CD4-positive, alpha-beta T cell (primary cell): ENCODE data around the gene TBRG4. TPM values are rescaled to one million over a fixed set of nuclear protein-coding genes. Genes with fewer than 3 reads are reported as not detected.

Source experiments
- ATAC-seq: fragments of 200-7000 bp; cut with Tn5 transposase; one replicate; pipeline ENCODE4 v1.10.0; 2022; ENCODE audit warnings: mild to moderate bottlenecking; ENCODE audit not compliant: poor library complexity
- CTCF ChIA-PET: fragments of 350-600 bp; sonication (Branson Sonifier 250); formaldehyde crosslinking; loops from one replicate; lab custom pipeline; 2021; ENCODE audit warnings: antibody characterized with exemption, inconsistent platforms; lab: Charles Lee
- POLR2A ChIA-PET: fragments of 350-600 bp; sonication (Branson Sonifier 250); formaldehyde crosslinking; loops from one replicate; lab custom pipeline; 2021; ENCODE audit warnings: antibody characterized with exemption, inconsistent platforms; lab: Charles Lee
- DNase-seq, 14 experiments: peaks; one replicate each; pipeline ENCODE4 v3.0.0-alpha.2; 2013 to 2020; ENCODE audit warnings: mixed read lengths in 2 of 14
- H3K27ac ChIP-seq, 2 donors: one replicate each; pipeline versions ENCODE4 v1.5.1 to v1.7.0; 2013; ENCODE audit warnings: low read length in 2 of 2, low read depth in 1 of 2, mild to moderate bottlenecking in 1 of 2
- H3K27me3 ChIP-seq, 2 experiments: 1 replicate in 1 of 2; 2 replicates in 1 of 2; pipeline versions ENCODE4 v1.6.1 to v1.7.0; 2013; ENCODE audit warnings: low read length in 2 of 2, control low read depth in 1 of 2, mild to moderate bottlenecking in 1 of 2, moderate library complexity in 1 of 2; ENCODE audit not compliant: insufficient read depth in 2 of 2, control insufficient read depth in 1 of 2
- H3K36me3 ChIP-seq: one replicate; pipeline ENCODE4 v1.6.1; 2013; ENCODE audit warnings: low read length, control low read depth; ENCODE audit not compliant: insufficient read depth
- H3K4me1 ChIP-seq: one replicate; pipeline ENCODE4 v1.6.1; 2013; ENCODE audit warnings: low read length, control low read depth; ENCODE audit not compliant: insufficient read depth
- H3K4me3 ChIP-seq: one replicate; pipeline ENCODE4 v1.5.1; 2013; ENCODE audit warnings: mild to moderate bottlenecking, low read length, moderate library complexity
- H3K9me3 ChIP-seq, 2 experiments: 1 replicate in 1 of 2; 2 replicates in 1 of 2; pipeline versions ENCODE4 v1.6.1 to v1.7.0; 2013; ENCODE audit warnings: low read length in 2 of 2, mild to moderate bottlenecking in 2 of 2, control low read depth in 1 of 2, moderate library complexity in 1 of 2; ENCODE audit not compliant: control insufficient read depth in 1 of 2, insufficient read depth in 1 of 2
- H3K27ac Mint-ChIP-seq: one replicate; pipeline ENCODE4 v1.8.0; 2020; ENCODE audit warnings: mixed read lengths
- H3K27me3 Mint-ChIP-seq: one replicate; pipeline ENCODE4 v1.8.0; 2021; ENCODE audit warnings: mixed read lengths
- H3K36me3 Mint-ChIP-seq: one replicate; pipeline ENCODE4 v1.8.0; 2021; ENCODE audit warnings: low read depth, mixed read lengths
- H3K4me1 Mint-ChIP-seq: one replicate; pipeline ENCODE4 v1.8.0; 2021; ENCODE audit warnings: low read depth, mixed read lengths
- H3K4me3 Mint-ChIP-seq: one replicate; pipeline ENCODE4 v1.8.0; 2020; ENCODE audit warnings: mild to moderate bottlenecking, mixed read lengths
- H3K9me3 Mint-ChIP-seq: one replicate; pipeline ENCODE4 v1.8.0; 2020; ENCODE audit warnings: mixed read lengths
- intact Hi-C, 2 experiments: fragments of 100-400 bp; cut with DNase I in 1 of 2; cut with micrococcal nuclease in 1 of 2; formaldehyde crosslinking; loops; one replicate each; pipeline versions ENCODE4 v1.15.1 to v1.9.0; 2023 to 2025; cut with DNase I, micrococcal nuclease
- total RNA-seq, 174 experiments: library from RNA in 2 of 174; stranded (reverse) in 2 of 174; gene quantifications; one replicate each; pipeline ENCODE4 v1.2.3 and lab custom pipeline; 2021 to 2026
- TF ChIP-seq, protein P1 (sequence below): fragments of 200-600 bp; IDR thresholded peaks from one replicate; pipeline ENCODE4 v1.8.0; 2022; ENCODE audit warnings: antibody characterized with exemption, mild to moderate bottlenecking

The TBRG4 gene
- total RNA-seq, 2 experiments from 2014 or later = 104 to 105 TPM

DNA sequence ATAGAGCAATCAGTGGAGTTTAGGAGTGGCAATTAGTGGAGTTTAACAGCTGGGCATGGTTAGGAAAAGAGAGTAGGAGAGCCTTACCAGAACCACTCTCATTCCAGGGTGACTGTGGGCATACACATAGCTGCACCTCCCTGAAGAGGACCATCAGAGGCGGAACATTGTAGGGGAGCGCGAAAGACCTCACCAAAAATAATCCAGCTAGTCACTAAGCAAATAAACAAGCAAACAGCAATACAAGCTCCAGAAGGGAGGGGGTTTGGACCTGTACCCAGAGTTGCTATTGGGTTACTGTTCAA lies 18.6 kb downstream of the TBRG4 start:
- CTCF ChIA-PET = interaction anchor here (2.2 kb wide), 1 partner anchor 14 kb away, joined by 5 read pairs; no protein-coding TSS in a partner anchor
- Histone ChIP-seq H3K4me3 (no peak overlapping the region), H3K36me3 (no peaks in the 10 kb centered on the region), H3K27me3 (peaks cover 7 to 17% of the 10 kb centered on the region in 2 experiments), H3K27ac (no peak overlapping the region), H3K4me1 (peaks cover 10% of the 10 kb centered on the region), H3K9me3 (peaks cover 0 to 5% of the 10 kb centered on the region in 2 experiments)
- no peak overlapping the region for H3K4me3 Mint-ChIP-seq
- TF ChIP-seq, protein P1, sequence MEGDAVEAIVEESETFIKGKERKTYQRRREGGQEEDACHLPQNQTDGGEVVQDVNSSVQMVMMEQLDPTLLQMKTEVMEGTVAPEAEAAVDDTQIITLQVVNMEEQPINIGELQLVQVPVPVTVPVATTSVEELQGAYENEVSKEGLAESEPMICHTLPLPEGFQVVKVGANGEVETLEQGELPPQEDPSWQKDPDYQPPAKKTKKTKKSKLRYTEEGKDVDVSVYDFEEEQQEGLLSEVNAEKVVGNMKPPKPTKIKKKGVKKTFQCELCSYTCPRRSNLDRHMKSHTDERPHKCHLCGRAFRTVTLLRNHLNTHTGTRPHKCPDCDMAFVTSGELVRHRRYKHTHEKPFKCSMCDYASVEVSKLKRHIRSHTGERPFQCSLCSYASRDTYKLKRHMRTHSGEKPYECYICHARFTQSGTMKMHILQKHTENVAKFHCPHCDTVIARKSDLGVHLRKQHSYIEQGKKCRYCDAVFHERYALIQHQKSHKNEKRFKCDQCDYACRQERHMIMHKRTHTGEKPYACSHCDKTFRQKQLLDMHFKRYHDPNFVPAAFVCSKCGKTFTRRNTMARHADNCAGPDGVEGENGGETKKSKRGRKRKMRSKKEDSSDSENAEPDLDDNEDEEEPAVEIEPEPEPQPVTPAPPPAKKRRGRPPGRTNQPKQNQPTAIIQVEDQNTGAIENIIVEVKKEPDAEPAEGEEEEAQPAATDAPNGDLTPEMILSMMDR = no peak
- H3K4me1 Mint-ChIP-seq = peaks cover 7% of the 10 kb centered on the region
- H3K36me3 Mint-ChIP-seq = peaks cover 8% of the 10 kb centered on the region
- DNase-seq = no peak
- POLR2A ChIA-PET = interaction anchor here (1.0 kb wide), 1 partner anchor 59 kb away, joined by 3 read pairs; no protein-coding TSS in a partner anchor
- no peak overlapping the region for H3K27ac Mint-ChIP-seq
- no peak for ATAC-seq
- intact Hi-C loops = no loop called here
- H3K9me3 Mint-ChIP-seq = peaks cover 3% of the 10 kb centered on the region
- H3K27me3 Mint-ChIP-seq = peaks cover 14% of the 10 kb centered on the region

DNA sequence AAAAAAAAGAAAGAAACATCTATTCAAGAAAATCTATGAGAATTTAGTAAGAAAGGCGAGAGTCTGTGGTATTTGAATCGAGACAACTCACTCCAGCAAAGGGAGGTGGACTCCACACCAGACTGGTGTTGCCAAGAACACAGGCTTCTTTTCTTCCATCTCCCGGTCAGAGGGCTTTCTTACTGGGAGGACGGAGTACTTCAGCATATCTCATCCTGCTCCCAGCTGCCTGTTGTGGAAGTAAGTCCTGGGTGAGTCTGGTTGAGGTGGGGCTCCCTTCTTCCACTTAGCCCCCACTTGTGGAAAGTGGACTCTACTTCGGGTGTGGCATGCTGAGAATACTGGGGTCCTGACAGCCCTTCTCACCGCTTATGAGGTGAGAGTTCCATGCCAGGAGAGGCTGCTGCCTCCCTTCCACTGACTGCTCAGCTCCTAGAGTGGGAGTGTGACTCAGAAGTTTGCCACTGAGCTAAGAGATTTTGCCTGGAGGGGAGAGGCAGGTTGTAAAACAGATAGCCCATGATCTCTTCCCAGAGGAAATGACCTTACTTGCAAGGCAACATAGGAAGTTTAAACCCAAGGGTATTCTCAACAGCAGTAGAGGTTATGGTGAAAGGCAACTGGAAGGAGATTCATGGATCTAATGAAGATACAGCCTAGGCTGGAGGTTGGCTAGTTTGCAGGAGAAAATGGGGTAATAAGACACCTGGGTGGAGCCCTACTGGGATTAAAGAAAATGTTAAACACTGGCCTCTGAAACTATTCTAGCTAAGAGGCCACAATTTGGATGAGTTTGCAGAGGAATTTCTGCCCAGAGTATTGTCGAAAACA lies 19.2 kb downstream of the TBRG4 start:
- H3K4me1 ChIP-seq = peaks cover 10% of the 10 kb centered on the region
- POLR2A ChIA-PET = no interaction called here
- DNase-seq = peak in 1 of 14 experiments; percentile 1
- no peak overlapping the region for H3K4me3 Mint-ChIP-seq
- H3K36me3 ChIP-seq = no peaks in the 10 kb centered on the region
- peaks cover 0 to 5% of the 10 kb centered on the region in 2 experiments for H3K9me3 ChIP-seq
- H3K36me3 Mint-ChIP-seq = peaks cover 4% of the 10 kb centered on the region
- no peak overlapping the region for H3K27ac ChIP-seq
- TF ChIP-seq, protein P1 = no peak
- ATAC-seq = no peak
- peaks cover 18% of the 10 kb centered on the region for H3K27me3 Mint-ChIP-seq
- H3K9me3 Mint-ChIP-seq = peaks cover 3% of the 10 kb centered on the region
- peaks cover 11 to 17% of the 10 kb centered on the region in 2 experiments for H3K27me3 ChIP-seq
- no peak overlapping the region for H3K4me3 ChIP-seq
- peaks cover 7% of the 10 kb centered on the region for H3K4me1 Mint-ChIP-seq
- intact Hi-C loops = no loop called here
- CTCF ChIA-PET = interaction anchor here (2.2 kb wide), 1 partner anchor 15 kb away, joined by 5 read pairs; no protein-coding TSS in a partner anchor
- H3K27ac Mint-ChIP-seq = no peak overlapping the region

DNA sequence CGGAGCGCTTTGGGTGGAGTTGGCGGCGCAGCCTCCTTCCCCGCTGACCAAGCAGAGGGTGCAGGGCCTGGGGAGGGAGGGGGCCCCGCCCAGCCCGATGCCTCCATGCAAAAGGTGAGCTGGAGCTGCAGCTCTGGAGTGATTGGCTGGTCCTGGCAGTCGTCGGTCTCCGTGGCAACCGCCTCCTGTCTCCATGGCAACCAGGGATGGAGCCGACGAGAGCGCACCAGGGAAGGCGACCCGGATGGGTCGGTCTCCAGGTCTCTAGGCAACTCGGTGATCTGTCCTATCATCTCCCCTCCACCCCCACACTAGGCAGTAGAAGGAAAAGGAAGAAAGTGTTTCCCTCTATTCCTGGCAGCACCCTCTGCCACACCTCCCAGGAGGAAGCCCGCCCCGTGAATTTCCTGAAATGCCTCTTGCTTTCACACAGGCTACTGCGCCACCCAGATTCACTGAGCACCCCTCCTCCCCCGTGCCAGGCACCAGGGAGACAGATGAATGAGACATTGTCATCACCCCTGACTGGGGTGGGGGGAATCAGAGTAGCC lies 22.1 kb downstream of the TBRG4 start:
- H3K9me3 ChIP-seq = peaks cover 0 to 4% of the 10 kb centered on the region in 2 experiments
- ChIA-PET CTCF (interaction anchor here (0.6 kb wide), 1 partner anchor 47 kb away, joined by 3 read pairs; no protein-coding TSS in a partner anchor), POLR2A (no interaction called here)
- no peaks in the 10 kb centered on the region for H3K36me3 ChIP-seq
- no peak overlapping the region for H3K27ac ChIP-seq
- Mint-ChIP-seq H3K4me3 (peak overlapping the region; percentile 60), H3K27me3 (peaks cover 18% of the 10 kb centered on the region), H3K27ac (peak overlapping the region; percentile 12), H3K9me3 (peaks cover 3% of the 10 kb centered on the region), H3K4me1 (peaks cover 7% of the 10 kb centered on the region), H3K36me3 (peaks cover 3% of the 10 kb centered on the region)
- H3K27me3 ChIP-seq = peaks cover 11 to 17% of the 10 kb centered on the region in 2 experiments
- H3K4me3 ChIP-seq = peak overlapping the region; percentile 42
- peaks cover 10% of the 10 kb centered on the region for H3K4me1 ChIP-seq
- TF ChIP-seq, protein P1 = no peak
- intact Hi-C loops = no loop called here
- peak; percentile 22 to 79 (median 53) for DNase-seq
- peak; percentile 58 for ATAC-seq
